Osteoblast (primary cell): Measurements from ENCODE around the gene ADD1. TPM values are rescaled to one million over a fixed set of nuclear protein-coding genes. Genes with fewer than 3 reads are reported as not detected.
A peak's percentile ranks its signal among the peaks of the same experiment; 100 is the strongest.

ENCODE experiments used
- DNase-seq: peaks from one replicate; pipeline ENCODE4 v3.0.0; 2011; ENCODE audit warnings: low spot score, mixed read lengths; ENCODE audit not compliant: insufficient read length; ENCODE audit errors: missing footprints
- H2AFZ ChIP-seq: 2 replicates; pipeline ENCODE4 v1.6.0; 2011; ENCODE audit warnings: mild to moderate bottlenecking, low read length
- H3K27ac ChIP-seq: 2 replicates; pipeline ENCODE4 v1.5.1; 2011; ENCODE audit warnings: mild to moderate bottlenecking, low read depth, low read length, moderate library complexity
- H3K27me3 ChIP-seq: 2 replicates; pipeline ENCODE4 v1.6.0; 2012; ENCODE audit warnings: mild to moderate bottlenecking, control low read depth, inconsistent platforms, low read length, moderate library complexity; ENCODE audit not compliant: insufficient read depth
- H3K36me3 ChIP-seq: 2 replicates; pipeline ENCODE4 v1.5.1; 2011; ENCODE audit warnings: mild to moderate bottlenecking, low read length, control low read depth, moderate library complexity; ENCODE audit not compliant: insufficient read depth
- H3K4me1 ChIP-seq: 2 replicates; pipeline ENCODE4 v1.5.1; 2011; ENCODE audit warnings: mild to moderate bottlenecking, low read length, control low read depth, moderate library complexity; ENCODE audit not compliant: insufficient read depth
- H3K4me2 ChIP-seq: 2 replicates; pipeline ENCODE4 v1.6.0; 2011; ENCODE audit warnings: mild to moderate bottlenecking, low read length; ENCODE audit not compliant: insufficient read depth
- H3K4me3 ChIP-seq: fragments of 200-600 bp; sonication (generic); 3 replicates; pipeline ENCODE4 v1.5.1; 2012; ENCODE audit warnings: mild to moderate bottlenecking, low read length, inconsistent platforms; ENCODE audit not compliant: insufficient read depth
- H3K79me2 ChIP-seq: 2 replicates; pipeline ENCODE4 v1.6.0; 2012; ENCODE audit warnings: mild to moderate bottlenecking, low read length, control low read depth, inconsistent platforms; ENCODE audit not compliant: insufficient read depth
- H3K9me3 ChIP-seq: 2 replicates; pipeline ENCODE4 v1.5.1; 2011; ENCODE audit warnings: low read depth, low read length, control low read depth
- H4K20me1 ChIP-seq: 2 replicates; pipeline ENCODE4 v1.6.0; 2012; ENCODE audit warnings: mild to moderate bottlenecking, low read length, control low read depth; ENCODE audit not compliant: insufficient read depth
- CTCF ChIP-seq: IDR thresholded peaks from 2 replicates; pipeline ENCODE4 v1.5.1; 2011; ENCODE audit warnings: mild to moderate bottlenecking, low read depth, low read length, moderate library complexity; ENCODE audit errors: extremely low read depth
- total RNA-seq: library from RNA; depleted of rRNA; stranded (reverse); fragments of >200 nt; gene quantifications from 2 replicates; pipeline ENCODE4 v1.2.3, GENCODE V29; 2012

ADD1 gene
- total RNA-seq, 1 donor: 200 TPM

DNA sequence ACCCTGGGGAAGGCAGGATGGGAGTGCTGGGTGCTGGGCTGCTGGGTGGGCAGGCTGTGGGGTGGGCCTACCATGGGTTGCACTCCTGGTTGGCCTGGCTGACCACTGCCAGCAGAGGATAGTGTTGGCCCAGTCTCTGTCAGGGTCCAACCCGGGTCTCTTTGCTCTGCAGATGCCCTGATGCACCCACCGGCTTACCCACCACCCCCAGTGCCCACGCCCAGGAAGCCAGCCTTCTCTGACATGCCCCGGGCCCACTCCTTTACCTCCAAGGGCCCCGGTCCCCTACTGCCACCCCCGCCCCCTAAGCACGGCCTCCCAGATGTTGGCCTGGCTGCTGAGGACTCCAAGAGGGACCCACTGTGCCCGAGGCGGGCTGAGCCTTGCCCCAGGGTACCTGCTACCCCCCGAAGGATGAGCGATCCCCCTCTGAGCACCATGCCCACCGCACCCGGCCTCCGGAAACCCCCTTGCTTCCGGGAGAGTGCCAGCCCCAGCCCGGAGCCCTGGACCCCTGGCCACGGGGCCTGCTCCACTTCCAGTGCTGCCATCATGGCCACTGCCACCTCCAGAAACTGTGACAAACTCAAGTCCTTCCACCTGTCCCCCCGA is 14.2 kb upstream of the ADD1 start:
- Histone ChIP-seq H3K4me3 (no peak overlapping the region), H3K79me2 (peaks cover 2% of the 10 kb centered on the region), H3K36me3 (peaks cover 46% of the 10 kb centered on the region), H3K4me2 (no peak overlapping the region), H4K20me1 (no peaks in the 10 kb centered on the region), H3K9me3 (no peaks in the 10 kb centered on the region), H3K27ac (no peak overlapping the region), H3K27me3 (no peaks in the 10 kb centered on the region), H2AFZ (no peak overlapping the region), H3K4me1 (no peaks in the 10 kb centered on the region)
- peak; percentile 9 for DNase-seq
- no peak for TF ChIP-seq CTCF

DNA sequence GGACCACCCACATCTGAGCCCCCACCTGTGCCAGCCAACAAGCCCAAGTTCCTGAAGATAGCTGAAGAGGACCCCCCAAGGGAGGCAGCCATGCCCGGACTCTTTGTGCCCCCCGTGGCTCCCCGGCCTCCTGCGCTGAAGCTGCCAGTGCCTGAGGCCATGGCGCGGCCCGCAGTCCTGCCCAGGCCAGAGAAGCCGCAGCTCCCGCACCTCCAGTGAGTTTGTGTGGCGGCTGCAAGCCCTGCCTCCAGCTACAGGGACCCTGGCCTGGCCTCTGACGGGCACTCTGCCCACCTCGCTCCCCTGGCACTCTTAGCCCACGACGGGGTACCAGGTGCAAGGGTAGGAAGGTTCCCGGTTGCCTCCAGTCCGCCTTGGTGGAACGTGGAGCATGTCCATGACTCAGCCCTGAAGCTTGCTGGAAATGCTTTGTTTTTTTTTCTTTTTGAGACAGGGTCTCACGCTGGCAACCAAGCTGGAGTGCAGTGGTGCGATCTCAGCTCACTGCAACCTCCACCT is 13.7 kb upstream of the ADD1 start:
- Histone ChIP-seq H3K27ac (no peak overlapping the region), H4K20me1 (no peaks in the 10 kb centered on the region), H3K4me2 (no peak overlapping the region), H3K4me3 (no peak overlapping the region), H3K36me3 (peaks cover 46% of the 10 kb centered on the region), H3K79me2 (peaks cover 2% of the 10 kb centered on the region), H3K27me3 (no peaks in the 10 kb centered on the region), H3K9me3 (no peaks in the 10 kb centered on the region), H2AFZ (no peak overlapping the region), H3K4me1 (no peaks in the 10 kb centered on the region)
- TF ChIP-seq CTCF: no peak
- DNase-seq: peak; percentile 65

DNA sequence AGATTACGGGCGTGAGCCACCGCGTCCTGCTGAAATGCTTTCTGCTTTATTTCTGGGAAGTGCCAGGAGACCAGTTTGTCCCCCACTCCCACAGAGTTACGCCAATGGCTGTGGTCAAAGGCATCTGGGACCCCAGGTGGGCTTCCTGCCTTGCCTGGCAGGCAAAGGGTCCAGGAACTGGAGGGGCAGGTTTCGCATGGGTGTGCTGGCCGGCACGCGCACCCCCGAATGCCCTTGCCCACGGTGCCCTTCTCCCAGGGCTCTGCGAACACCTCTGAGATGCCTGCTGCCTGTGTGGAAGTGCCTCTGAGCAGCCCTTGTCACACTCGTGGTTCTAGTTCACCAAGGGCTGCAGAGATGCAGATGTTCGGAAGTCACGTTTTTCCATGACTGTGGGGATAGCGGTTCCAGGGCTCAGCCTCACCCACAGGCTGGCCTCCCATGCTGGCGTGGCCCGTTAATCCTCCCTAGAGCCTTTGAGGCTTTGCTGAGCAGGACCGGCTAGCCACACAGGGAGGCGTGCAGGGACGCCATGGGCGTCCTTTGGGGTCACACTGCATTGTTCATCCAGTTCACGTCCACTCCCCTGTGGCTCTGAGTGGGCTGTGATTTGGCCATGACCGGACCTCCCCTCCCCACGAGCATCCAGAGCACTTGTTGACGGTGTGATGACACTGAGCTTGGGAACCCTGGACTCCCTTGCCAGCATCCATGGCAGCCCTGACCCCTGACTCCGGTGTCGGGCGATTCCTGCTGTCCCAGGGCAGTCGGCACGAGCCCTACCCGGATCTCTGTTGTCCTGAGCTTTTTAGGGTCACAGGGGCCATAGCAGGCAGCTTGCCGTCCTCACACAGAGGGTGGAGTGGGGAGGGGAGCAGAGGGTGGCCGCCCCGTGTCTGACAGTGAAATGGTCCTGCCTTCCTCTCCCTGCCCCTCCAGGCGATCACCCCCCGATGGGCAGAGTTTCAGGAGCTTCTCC is 12.7 kb upstream of the ADD1 start:
- Histone ChIP-seq H3K36me3 (peaks cover 43% of the 10 kb centered on the region), H3K79me2 (no peaks in the 10 kb centered on the region), H3K9me3 (no peaks in the 10 kb centered on the region), H3K4me3 (no peak overlapping the region), H3K27me3 (no peaks in the 10 kb centered on the region), H2AFZ (no peak overlapping the region), H3K4me2 (no peak overlapping the region), H3K4me1 (no peaks in the 10 kb centered on the region), H4K20me1 (no peaks in the 10 kb centered on the region), H3K27ac (no peak overlapping the region)
- peak; percentile 78 for DNase-seq
- TF ChIP-seq CTCF: no peak
